ENCODE results near the gene LZIC. TPM values are rescaled to one million over a fixed set of nuclear protein-coding genes. Genes with fewer than 3 reads are reported as not detected.

The LZIC gene
- 3.7 TPM for total RNA-seq

DNA sequence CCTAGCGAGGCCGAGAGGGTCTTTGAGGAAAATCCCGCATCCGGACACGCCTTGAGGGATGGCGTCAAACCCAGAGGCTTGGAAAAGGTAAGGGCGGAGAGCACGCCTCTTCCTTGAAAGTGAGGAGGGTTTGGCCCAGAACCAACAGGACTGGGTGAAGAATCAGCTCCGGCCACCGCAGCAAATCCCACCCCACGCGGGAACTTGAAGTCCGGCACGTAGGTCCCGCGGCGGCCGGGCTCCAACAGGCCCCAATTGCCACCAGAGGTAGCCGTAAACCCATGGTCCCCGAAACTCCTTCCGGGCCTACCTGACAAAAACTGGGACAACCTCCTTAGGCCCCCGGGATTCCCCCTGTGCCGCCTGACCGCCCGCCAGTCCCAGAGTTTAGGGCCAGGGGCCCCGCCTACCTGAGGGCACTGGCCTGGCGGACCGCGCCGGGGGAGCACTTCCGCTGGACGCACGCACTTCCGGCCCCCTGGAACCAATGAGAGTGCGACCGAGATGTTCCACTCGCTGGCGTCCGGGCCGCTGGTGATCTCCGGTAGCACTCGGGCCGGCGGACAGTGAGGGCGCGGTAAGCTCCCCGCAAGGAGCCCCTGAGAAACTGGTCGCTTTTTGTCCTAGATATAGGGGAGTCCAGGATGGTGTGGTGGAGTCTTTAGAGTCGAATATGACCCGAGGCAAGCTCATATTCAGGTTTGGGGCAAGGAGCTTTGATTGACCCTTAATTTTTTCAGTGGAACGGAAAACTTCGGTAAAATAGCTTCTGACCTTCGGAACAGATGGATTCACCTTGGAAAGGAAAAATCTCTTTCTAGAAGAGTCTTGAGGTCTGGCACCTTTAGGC, at the start of gene LZIC, which contains the start of gene NMNAT1:
Gene LZIC, minus strand, starts transcription at position 453 of the 850 bp plus-strand sequence. CDS start 6,772 bp downstream, outside the sequence.
Gene NMNAT1, plus strand, starts transcription at position 537 of the 850 bp plus-strand sequence. CDS start 28,599 bp downstream, outside the sequence.
- DNase-seq (ENCODE audit: low spot score in 2 of 2): peak; percentile 55 to 96
- Histone ChIP-seq H3K9me3 (no peaks in the 10 kb centered on the region), H3K27ac (peak within 1 kb of the TSS; percentile 84 to 85), H3K4me1 (peaks cover 0 to 17% of the 10 kb centered on the region in 2 donors), H3K36me3 (peaks cover 6 to 7% of the 10 kb centered on the region in 2 donors), H3K4me3 (peak within 1 kb of the TSS; percentile 88 to 95), H3K27me3 (no peaks in the 10 kb centered on the region)
- intact Hi-C loops (cut with DNase I): loop anchor here (1.0 kb wide), 4 partner anchors 33 to 268 kb away; partner anchors contain the start of genes CTNNBIP1 and UBE4B
- TF ChIP-seq, protein P1, sequence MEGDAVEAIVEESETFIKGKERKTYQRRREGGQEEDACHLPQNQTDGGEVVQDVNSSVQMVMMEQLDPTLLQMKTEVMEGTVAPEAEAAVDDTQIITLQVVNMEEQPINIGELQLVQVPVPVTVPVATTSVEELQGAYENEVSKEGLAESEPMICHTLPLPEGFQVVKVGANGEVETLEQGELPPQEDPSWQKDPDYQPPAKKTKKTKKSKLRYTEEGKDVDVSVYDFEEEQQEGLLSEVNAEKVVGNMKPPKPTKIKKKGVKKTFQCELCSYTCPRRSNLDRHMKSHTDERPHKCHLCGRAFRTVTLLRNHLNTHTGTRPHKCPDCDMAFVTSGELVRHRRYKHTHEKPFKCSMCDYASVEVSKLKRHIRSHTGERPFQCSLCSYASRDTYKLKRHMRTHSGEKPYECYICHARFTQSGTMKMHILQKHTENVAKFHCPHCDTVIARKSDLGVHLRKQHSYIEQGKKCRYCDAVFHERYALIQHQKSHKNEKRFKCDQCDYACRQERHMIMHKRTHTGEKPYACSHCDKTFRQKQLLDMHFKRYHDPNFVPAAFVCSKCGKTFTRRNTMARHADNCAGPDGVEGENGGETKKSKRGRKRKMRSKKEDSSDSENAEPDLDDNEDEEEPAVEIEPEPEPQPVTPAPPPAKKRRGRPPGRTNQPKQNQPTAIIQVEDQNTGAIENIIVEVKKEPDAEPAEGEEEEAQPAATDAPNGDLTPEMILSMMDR (IDR thresholded peaks at IDR 0.05): peak in 1 of 3 experiments; percentile 12

DNA sequence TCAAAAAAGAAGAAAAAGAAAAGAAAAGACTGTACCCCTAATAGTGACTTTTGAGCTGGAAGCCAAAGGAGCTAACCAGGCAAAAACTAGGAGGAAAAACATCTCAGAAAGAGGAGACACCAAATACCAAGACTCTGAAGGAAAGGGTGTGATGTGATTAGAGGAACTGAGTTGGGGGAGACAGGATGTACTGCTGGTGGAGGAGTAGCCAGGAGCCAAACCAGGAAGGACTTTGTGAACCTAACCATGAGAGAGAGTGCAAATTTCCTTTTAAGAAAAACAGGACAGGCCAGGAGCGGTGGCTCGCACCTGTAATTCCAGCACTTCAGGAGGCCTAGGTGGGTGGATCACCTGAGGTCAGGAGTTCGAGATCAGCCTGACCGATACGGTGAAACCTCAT, 49.7 kb upstream of the LZIC start:
- Histone ChIP-seq H3K9me3 (no peaks in the 10 kb centered on the region), H3K27ac (no peak overlapping the region), H3K36me3 (no peaks in the 10 kb centered on the region), H3K4me3 (no peak overlapping the region), H3K4me1 (peaks cover 0 to 5% of the 10 kb centered on the region in 2 donors), H3K27me3 (no peaks in the 10 kb centered on the region)
- DNase-seq (ENCODE audit: low spot score in 2 of 2): no peak
- intact Hi-C loops (cut with DNase I): no loop called here
- TF ChIP-seq, protein P1 (IDR thresholded peaks at IDR 0.05): no peak

DNA sequence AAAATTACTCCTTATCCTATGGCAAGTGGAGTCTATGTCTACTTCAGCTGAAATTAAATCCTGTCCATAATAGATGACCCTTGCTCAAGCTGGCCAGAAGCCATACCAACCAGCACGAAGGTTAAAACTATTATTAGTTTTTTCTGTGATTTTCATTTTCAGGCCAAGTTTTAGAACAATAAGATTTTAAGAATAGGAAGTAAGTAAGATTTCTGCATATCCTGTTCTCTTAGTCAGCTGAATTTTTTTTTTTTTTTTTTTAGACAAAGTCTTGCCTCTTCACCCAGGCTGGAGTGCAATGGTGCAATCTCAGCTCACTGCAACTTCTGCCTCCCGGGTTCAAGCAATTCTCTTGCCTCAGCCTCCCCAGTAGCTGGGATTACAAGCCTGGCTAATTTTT, 47.8 kb upstream of the LZIC start:
- no peaks in the 10 kb centered on the region for H3K9me3 ChIP-seq
- H3K27me3 ChIP-seq: no peaks in the 10 kb centered on the region
- no peak overlapping the region for H3K4me3 ChIP-seq
- H3K4me1 ChIP-seq: no peaks in the 10 kb centered on the region
- no peak for DNase-seq (ENCODE audit: low spot score in 2 of 2)
- TF ChIP-seq, protein P1 (IDR thresholded peaks at IDR 0.05): no peak
- intact Hi-C loops (cut with DNase I): no loop called here
- H3K36me3 ChIP-seq: no peaks in the 10 kb centered on the region
- H3K27ac ChIP-seq: peak overlapping the region in 1 of 2 donors; percentile 27

GRCh38 chr1:9989773-9990172, 46.6 kb upstream of the LZIC start:
- Histone ChIP-seq H3K9me3 (no peaks in the 10 kb centered on the region), H3K4me1 (no peaks in the 10 kb centered on the region), H3K36me3 (no peaks in the 10 kb centered on the region), H3K27ac (no peak overlapping the region), H3K27me3 (no peaks in the 10 kb centered on the region), H3K4me3 (no peak overlapping the region)
- TF ChIP-seq, protein P1 (IDR thresholded peaks at IDR 0.05): no peak
- intact Hi-C loops (cut with DNase I): no loop called here
- no peak for DNase-seq (ENCODE audit: low spot score in 2 of 2)

- no peaks in the 10 kb centered on the region for H3K9me3 ChIP-seq
- intact Hi-C loops (cut with DNase I): no loop called here
- TF ChIP-seq, protein P1 (IDR thresholded peaks at IDR 0.05): no peak
- DNase-seq (ENCODE audit: low spot score in 2 of 2): no peak
- no peaks in the 10 kb centered on the region for H3K4me1 ChIP-seq
- no peaks in the 10 kb centered on the region for H3K27me3 ChIP-seq
- no peak overlapping the region for H3K27ac ChIP-seq
- H3K4me3 ChIP-seq: no peak overlapping the region
- peaks cover 17 to 25% of the 10 kb centered on the region in 2 donors for H3K36me3 ChIP-seq
Observed at GRCh38 chr1:9985001-9985400, 41.8 kb upstream of the LZIC start.

Measured in ascending aorta (tissue), 2 donors.